ENCODE measurements around the gene ZNF419.

DNA sequence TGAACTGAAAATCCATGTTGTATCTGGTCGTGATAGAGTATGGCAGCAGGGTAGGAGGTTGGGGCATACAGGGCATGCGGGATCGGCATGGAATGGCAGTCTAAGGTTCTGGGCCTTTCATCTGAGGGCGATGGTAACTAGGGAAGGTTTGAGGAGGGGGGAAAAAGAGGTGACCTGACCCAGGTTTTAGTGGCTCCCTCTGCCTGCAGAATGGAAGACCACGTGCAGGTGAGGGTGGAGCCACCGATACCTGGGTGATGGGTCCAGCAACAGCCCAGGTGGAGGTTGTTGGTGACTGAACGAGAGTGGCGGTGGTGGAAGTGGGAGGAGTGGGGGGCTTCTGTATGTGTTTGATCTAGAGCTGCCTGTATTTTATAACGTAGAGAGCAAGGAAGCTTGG lies 48.6 kb upstream of the ZNF419 start:
- TF ChIP-seq, protein P1, sequence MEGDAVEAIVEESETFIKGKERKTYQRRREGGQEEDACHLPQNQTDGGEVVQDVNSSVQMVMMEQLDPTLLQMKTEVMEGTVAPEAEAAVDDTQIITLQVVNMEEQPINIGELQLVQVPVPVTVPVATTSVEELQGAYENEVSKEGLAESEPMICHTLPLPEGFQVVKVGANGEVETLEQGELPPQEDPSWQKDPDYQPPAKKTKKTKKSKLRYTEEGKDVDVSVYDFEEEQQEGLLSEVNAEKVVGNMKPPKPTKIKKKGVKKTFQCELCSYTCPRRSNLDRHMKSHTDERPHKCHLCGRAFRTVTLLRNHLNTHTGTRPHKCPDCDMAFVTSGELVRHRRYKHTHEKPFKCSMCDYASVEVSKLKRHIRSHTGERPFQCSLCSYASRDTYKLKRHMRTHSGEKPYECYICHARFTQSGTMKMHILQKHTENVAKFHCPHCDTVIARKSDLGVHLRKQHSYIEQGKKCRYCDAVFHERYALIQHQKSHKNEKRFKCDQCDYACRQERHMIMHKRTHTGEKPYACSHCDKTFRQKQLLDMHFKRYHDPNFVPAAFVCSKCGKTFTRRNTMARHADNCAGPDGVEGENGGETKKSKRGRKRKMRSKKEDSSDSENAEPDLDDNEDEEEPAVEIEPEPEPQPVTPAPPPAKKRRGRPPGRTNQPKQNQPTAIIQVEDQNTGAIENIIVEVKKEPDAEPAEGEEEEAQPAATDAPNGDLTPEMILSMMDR (optimal IDR thresholded peaks at IDR 0.05 in 1 of 3, IDR thresholded peaks at IDR 0.05 in 1 of 3, conservative IDR thresholded peaks at IDR 0.05 in 1 of 3; ENCODE audit: extremely low read depth in 1 of 3, insufficient read depth in 2 of 3, low read length in 3 of 3), result no peak
- no peak for TF ChIP-seq EZH2 (IDR thresholded peaks at IDR 0.05; ENCODE audit: low read length)

Measured in keratinocyte (primary cell).